Kidney (tissue), 14 donors: Measurements from ENCODE around the gene RAB4B. TPM values are rescaled to one million over a fixed set of nuclear protein-coding genes. Genes with fewer than 3 reads are reported as not detected.
"Not testable (repeated sequence)": the region's sequence is repeated elsewhere in the genome, so short reads cannot be mapped to it uniquely, and the experiment has no call there.

Experiments
- DNase-seq, 5 donors: peaks; one replicate each; pipeline ENCODE4 v3.0.0-alpha.2; 2013 to 2020
- FAIRE-seq: peaks from 2 replicates; lab custom pipeline; 2012; peaks lifted over from hg19 to GRCh38; lab: Jason Lieb, UNC
- H3K27ac ChIP-seq, 2 donors: one replicate each; pipeline ENCODE4 v1.7.0; 2013; ENCODE audit warnings: low read depth in 2 of 2, low read length in 2 of 2, inconsistent platforms in 1 of 2
- H3K27me3 ChIP-seq: one replicate; pipeline ENCODE4 v1.7.1; 2013; ENCODE audit warnings: low read length, inconsistent platforms; ENCODE audit not compliant: control insufficient read depth, insufficient read depth
- H3K36me3 ChIP-seq, 3 donors: one replicate each; pipeline versions ENCODE4 v1.7.0 to v1.7.1; 2013; ENCODE audit warnings: low read length in 3 of 3, control low read depth in 1 of 3, inconsistent platforms in 1 of 3; ENCODE audit not compliant: insufficient read depth in 3 of 3, control insufficient read depth in 2 of 3
- H3K4me1 ChIP-seq, 3 donors: one replicate each; pipeline versions ENCODE4 v1.7.0 to v1.7.1; 2013; ENCODE audit warnings: low read length in 3 of 3, inconsistent platforms in 1 of 3, low read depth in 1 of 3; ENCODE audit not compliant: control insufficient read depth in 2 of 3, insufficient read depth in 2 of 3
- H3K4me3 ChIP-seq, 3 donors: one replicate each; pipeline versions ENCODE4 v1.7.0 to v1.8.1; 2013; ENCODE audit warnings: low read length in 3 of 3, control low read depth in 1 of 3, inconsistent platforms in 1 of 3
- H3K9ac ChIP-seq, 3 donors: one replicate each; pipeline versions ENCODE4 v1.7.0 to v1.7.1; 2013; ENCODE audit warnings: low read length in 3 of 3, control low read depth in 1 of 3, inconsistent platforms in 1 of 3
- H3K9me3 ChIP-seq, 3 donors: one replicate each; pipeline versions ENCODE4 v1.7.0 to v1.7.1; 2013; ENCODE audit warnings: low read length in 3 of 3, control low read depth in 1 of 3, inconsistent platforms in 1 of 3; ENCODE audit not compliant: control insufficient read depth in 2 of 3, insufficient read depth in 1 of 3
- intact Hi-C: fragments of 100-400 bp; cut with DNase I; formaldehyde crosslinking; loops from one replicate; pipeline ENCODE4 v1.11.1; 2022
- polyA plus RNA-seq: library from polyadenylated mRNA; stranded (reverse); fragments of 350-450 nt; fragmentation: Illumina TruSeq; extraction: RNeasy Lipid Tissue Mini Kit (QIAGEN cat#74804); gene quantifications from one replicate; pipeline ENCODE4 v1.2.3, GENCODE V29; 2014; ENCODE audit warnings: low read depth, low replicate concordance; ENCODE audit not compliant: insufficient read depth
- total RNA-seq: library from RNA; stranded (reverse); fragmentation: NEBNext Ultra II Directional; extraction: Animal tissue kit (Norgen Biotek cat#: 25700); gene quantifications from one replicate; pipeline ENCODE4 v1.2.1, GENCODE V29; 2021
- TF ChIP-seq, protein P1 (sequence below): IDR thresholded peaks from 3 replicates; pipeline ENCODE4 v1.5.1; 2012; ENCODE audit warnings: mild to moderate bottlenecking, moderate library complexity, borderline replicate concordance; ENCODE audit not compliant: insufficient read depth; ENCODE audit errors: extremely low read depth
- donor health status: control.
- donor health status: control.
- donor health status: control.
- donor health status: control.
- donor health status: control.
- donor health status: DM: yes; HTN: yes; CAD: no.
- donor health status: Normal renal cell carcinoma (clear cell type).

The RAB4B gene
- total and polyA plus RNA-seq, 2 donors from 2014 or later, result 42.1 to 61.7 TPM

DNA sequence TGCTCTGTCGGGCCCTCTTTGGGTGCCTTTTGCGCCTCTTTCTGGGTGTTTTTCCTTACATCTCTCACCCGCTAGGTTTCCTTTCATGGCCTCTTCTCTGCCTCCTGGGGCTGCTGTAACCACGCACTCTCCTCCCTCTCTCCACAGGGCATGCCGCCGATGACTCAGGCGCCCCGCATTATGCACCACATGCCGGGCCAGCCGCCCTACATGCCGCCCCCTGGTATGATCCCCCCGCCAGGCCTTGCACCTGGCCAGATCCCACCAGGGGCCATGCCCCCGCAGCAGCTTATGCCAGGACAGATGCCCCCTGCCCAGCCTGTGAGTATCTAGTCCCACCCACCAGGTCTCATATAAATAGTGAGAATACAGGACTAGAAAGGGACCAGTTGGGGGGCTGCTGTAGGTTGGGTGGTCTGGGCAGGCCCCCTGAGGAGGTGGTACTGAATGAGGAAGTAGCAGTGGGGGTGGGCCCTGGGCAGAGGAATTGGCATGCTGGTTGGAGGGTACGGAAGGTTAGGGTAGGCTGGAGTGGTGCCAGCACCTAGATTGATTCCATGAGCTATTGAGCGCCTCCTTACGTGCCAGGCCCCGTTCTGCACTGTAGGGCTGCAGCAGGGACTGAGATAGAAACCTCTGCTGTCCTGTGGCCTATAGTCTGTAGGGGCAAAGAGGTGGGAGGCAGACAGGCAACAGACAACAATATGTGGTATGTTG is 15.1 kb upstream of the RAB4B start:
- FAIRE-seq (no peak), DNase-seq (no peak)

DNA sequence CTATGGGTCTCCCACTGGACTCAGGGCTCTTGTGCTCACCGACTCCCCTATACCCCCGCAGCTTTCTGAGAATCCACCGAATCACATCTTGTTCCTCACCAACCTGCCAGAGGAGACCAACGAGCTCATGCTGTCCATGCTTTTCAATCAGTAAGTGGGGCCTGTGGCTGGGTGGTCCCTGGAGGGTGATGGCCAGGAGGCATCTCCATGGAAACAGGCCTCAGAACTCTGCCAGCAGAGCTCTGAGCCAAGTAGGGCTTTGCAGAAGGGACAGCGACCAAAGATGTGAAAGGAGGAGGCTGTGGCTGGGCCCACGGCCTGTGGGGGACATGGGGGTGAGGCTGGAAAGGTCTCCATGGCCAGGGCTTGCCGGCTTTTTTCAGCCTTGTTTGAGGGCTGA is 14.5 kb upstream of the RAB4B start:
- intact Hi-C loops, result no loop called here
- FAIRE-seq, result no peak
- Histone ChIP-seq H3K9me3 (no peaks in the 10 kb centered on the region), H3K9ac (no peak overlapping the region), H3K4me3 (no peak overlapping the region), H3K4me1 (no peaks in the 10 kb centered on the region), H3K27ac (no peak overlapping the region), H3K27me3 (no peaks in the 10 kb centered on the region), H3K36me3 (peaks cover 16 to 64% (median 48%) of the 10 kb centered on the region in 3 donors)
- no peak for DNase-seq
- TF ChIP-seq, protein P1, sequence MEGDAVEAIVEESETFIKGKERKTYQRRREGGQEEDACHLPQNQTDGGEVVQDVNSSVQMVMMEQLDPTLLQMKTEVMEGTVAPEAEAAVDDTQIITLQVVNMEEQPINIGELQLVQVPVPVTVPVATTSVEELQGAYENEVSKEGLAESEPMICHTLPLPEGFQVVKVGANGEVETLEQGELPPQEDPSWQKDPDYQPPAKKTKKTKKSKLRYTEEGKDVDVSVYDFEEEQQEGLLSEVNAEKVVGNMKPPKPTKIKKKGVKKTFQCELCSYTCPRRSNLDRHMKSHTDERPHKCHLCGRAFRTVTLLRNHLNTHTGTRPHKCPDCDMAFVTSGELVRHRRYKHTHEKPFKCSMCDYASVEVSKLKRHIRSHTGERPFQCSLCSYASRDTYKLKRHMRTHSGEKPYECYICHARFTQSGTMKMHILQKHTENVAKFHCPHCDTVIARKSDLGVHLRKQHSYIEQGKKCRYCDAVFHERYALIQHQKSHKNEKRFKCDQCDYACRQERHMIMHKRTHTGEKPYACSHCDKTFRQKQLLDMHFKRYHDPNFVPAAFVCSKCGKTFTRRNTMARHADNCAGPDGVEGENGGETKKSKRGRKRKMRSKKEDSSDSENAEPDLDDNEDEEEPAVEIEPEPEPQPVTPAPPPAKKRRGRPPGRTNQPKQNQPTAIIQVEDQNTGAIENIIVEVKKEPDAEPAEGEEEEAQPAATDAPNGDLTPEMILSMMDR, result no peak

More for the DNA sequence above, 15.1 kb upstream of the RAB4B start:
- TF ChIP-seq, protein P1, result no peak
- no peaks in the 10 kb centered on the region for H3K27me3 ChIP-seq
- H3K36me3 ChIP-seq, result peaks cover 16 to 69% (median 53%) of the 10 kb centered on the region in 3 donors
- intact Hi-C loops, result no loop called here
- H3K9ac ChIP-seq, result no peak overlapping the region
- no peak overlapping the region for H3K4me3 ChIP-seq
- no peaks in the 10 kb centered on the region for H3K9me3 ChIP-seq
- H3K27ac ChIP-seq, result no peak overlapping the region
- H3K4me1 ChIP-seq, result no peaks in the 10 kb centered on the region

DNA sequence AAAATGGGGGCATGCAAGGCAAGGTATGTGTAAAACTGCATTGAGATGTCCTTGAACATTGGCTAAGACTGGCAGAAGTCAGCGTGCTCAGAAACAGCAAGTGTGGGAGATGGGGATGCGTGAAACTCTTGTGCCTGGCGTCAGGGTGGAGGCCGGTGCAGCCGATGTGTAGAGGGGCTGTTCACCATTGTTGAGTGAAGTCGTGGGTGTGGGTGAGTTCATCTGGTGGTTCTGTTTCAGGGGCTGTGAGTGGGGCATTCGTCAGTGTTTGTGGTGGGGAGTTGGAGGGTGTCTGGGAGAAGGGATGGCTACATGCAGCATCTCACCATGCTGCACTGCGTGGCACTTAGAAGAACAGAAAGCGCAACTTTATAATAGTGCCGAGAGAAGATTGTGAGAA is 14.1 kb upstream of the RAB4B start:
- TF ChIP-seq, protein P1, result no peak
- H3K27ac ChIP-seq, result no peak overlapping the region
- FAIRE-seq, result no peak
- H3K4me1 ChIP-seq, result no peaks in the 10 kb centered on the region
- H3K36me3 ChIP-seq, result peaks cover 16 to 63% (median 48%) of the 10 kb centered on the region in 3 donors
- intact Hi-C loops, result no loop called here
- no peak overlapping the region for H3K4me3 ChIP-seq
- H3K9ac ChIP-seq, result no peak overlapping the region
- DNase-seq, result no peak
- no peaks in the 10 kb centered on the region for H3K27me3 ChIP-seq
- no peaks in the 10 kb centered on the region for H3K9me3 ChIP-seq

DNA sequence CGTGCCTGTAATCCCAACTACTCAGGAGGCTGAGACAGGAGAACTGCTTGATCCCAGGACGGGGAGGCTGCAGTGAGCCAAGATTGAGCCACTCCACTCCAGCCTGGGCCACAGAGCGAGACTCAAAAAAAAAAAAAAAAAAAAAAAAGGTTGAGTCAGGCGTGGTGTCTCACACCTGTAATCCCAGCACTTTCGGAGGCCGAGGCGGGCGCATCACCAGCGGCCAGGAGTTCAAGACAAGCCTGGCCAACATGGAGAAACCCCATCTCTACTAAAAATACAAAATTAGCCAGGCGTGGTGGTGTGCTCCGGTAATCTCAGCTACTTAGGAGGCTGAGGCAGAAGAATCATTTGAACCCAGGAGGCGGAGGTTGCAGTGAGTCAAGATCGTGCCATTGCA is 11.7 kb upstream of the RAB4B start:
- peaks cover 10 to 43% (median 38%) of the 10 kb centered on the region in 3 donors for H3K36me3 ChIP-seq
- H3K27me3 ChIP-seq, H3K9me3 ChIP-seq, DNase-seq, intact Hi-C loops, H3K27ac ChIP-seq, H3K4me3 ChIP-seq, H3K9ac ChIP-seq, FAIRE-seq, H3K4me1 ChIP-seq: not testable (repeated sequence)
